ENCODE data around the gene MAML3.

MAML3 gene

GRCh38 chr4:140098455-140099160 is 55.4 kb downstream of the MAML3 start:
- TF ChIP-seq CTCF (IDR thresholded peaks at IDR 0.05) = no peak

- TF ChIP-seq CTCF (IDR thresholded peaks at IDR 0.05) = no peak
These were observed 56.4 kb downstream of the MAML3 start for GRCh38 chr4:140097572-140097971.

GRCh38 chr4:140096921-140097320 is 57.1 kb downstream of the MAML3 start:
- no peak for TF ChIP-seq CTCF (IDR thresholded peaks at IDR 0.05)

GRCh38 chr4:140096483-140096861 is 57.5 kb downstream of the MAML3 start:
- no peak for TF ChIP-seq CTCF (IDR thresholded peaks at IDR 0.05)

- TF ChIP-seq CTCF (IDR thresholded peaks at IDR 0.05) = no peak
These were observed 58.1 kb downstream of the MAML3 start for GRCh38 chr4:140095694-140096482.

- no peak for TF ChIP-seq CTCF (IDR thresholded peaks at IDR 0.05)
These were observed 59.3 kb downstream of the MAML3 start for GRCh38 chr4:140094438-140095420.

Measured in LNCAP (cell line).